GM12891 (cell line): ENCODE results near the gene GNAQ.
"Not testable (repeated sequence)": the region's sequence is repeated elsewhere in the genome, so short reads cannot be mapped to it uniquely, and the experiment has no call there.

Experiments
- POLR2A ChIP-seq: IDR thresholded peaks from 2 replicates; pipeline ENCODE4 v1.6.1; 2011; ENCODE audit warnings: low read depth, low read length, control low read depth
- POLR2AphosphoS5 ChIP-seq: IDR thresholded peaks from 2 replicates; pipeline ENCODE4 v1.6.1; 2011; ENCODE audit warnings: low read depth, low read length, control low read depth

DNA sequence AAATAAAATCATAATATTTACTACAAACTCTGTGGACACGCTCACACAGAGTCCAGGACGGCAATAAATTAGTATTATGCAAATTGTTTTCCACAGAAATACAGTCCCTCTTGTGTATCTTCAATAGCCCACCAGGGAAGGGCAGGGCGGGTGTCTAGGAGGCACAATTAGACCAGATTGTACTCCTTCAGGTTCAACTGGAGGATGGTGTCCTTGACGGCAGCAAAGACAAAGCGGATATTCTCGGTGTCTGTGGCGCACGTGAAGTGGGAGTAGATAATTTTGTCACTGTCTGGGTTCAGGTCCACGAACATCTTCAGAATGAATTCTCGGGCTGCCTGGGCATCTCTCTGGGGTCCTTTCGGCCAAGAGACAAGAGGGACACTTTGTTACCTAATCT, 310.5 kb downstream of the GNAQ start:
- not testable (repeated sequence) for TF ChIP-seq POLR2A, POLR2AphosphoS5
